Smooth muscle cell (in vitro differentiated cells): ENCODE results near the gene FGF12. TPM values are rescaled to one million over a fixed set of nuclear protein-coding genes. Genes with fewer than 3 reads are reported as not detected.

Source experiments
- DNase-seq: peaks from one replicate; lab custom pipeline; 2025; ENCODE audit not compliant: unreplicated experiment; lab: John Stamatoyannopoulos, UW
- H2AFZ ChIP-seq: fragments of 200-600 bp; sonication (generic); 2 replicates; pipeline ENCODE4 v1.6.0; 2016; ENCODE audit warnings: antibody characterized with exemption, low read depth, mild to moderate bottlenecking
- H3F3A ChIP-seq: fragments of 200-600 bp; sonication (generic); 2 replicates; pipeline ENCODE4 v1.6.0; 2017; ENCODE audit warnings: antibody characterized with exemption, low read depth
- H3K27ac ChIP-seq: fragments of 200-600 bp; sonication (generic); 2 replicates; pipeline ENCODE4 v1.5.1; 2016; ENCODE audit warnings: low read depth, mild to moderate bottlenecking
- H3K27me3 ChIP-seq: fragments of 200-600 bp; sonication (generic); 2 replicates; pipeline ENCODE4 v1.6.1; 2016; ENCODE audit warnings: low read depth, mild to moderate bottlenecking
- H3K36me3 ChIP-seq: fragments of 200-600 bp; sonication (generic); 2 replicates; pipeline ENCODE4 v1.5.1; 2016; ENCODE audit warnings: low read depth
- H3K4me1 ChIP-seq: fragments of 200-600 bp; sonication (generic); 2 replicates; pipeline ENCODE4 v1.5.1; 2016; ENCODE audit warnings: low read depth
- H3K4me2 ChIP-seq: fragments of 200-600 bp; sonication (generic); 2 replicates; pipeline ENCODE4 v1.6.0; 2016; ENCODE audit warnings: mild to moderate bottlenecking
- H3K4me3 ChIP-seq: fragments of 200-600 bp; sonication (generic); 2 replicates; pipeline ENCODE4 v1.5.1; 2016; ENCODE audit warnings: mild to moderate bottlenecking
- H3K79me2 ChIP-seq: fragments of 200-600 bp; sonication (generic); 2 replicates; pipeline ENCODE4 v1.6.0; 2016; ENCODE audit warnings: low read depth, mild to moderate bottlenecking
- H3K9ac ChIP-seq: fragments of 200-600 bp; sonication (generic); 2 replicates; pipeline ENCODE4 v1.6.0; 2016; ENCODE audit warnings: low read depth
- H3K9me3 ChIP-seq: fragments of 200-600 bp; sonication (generic); replicated peaks from 2 replicates; pipeline ENCODE4 v1.5.1; 2016; ENCODE audit warnings: low read depth
- H4K20me1 ChIP-seq: fragments of 200-600 bp; sonication (generic); 2 replicates; pipeline ENCODE4 v1.6.0; 2016; ENCODE audit warnings: low read depth
- CTCF ChIP-seq: fragments of 200-600 bp; sonication (generic); IDR thresholded peaks from 2 replicates; pipeline ENCODE4 v1.5.1; 2017; ENCODE audit warnings: borderline replicate concordance, mild to moderate bottlenecking, antibody characterized with exemption; ENCODE audit not compliant: insufficient read depth, poor library complexity, severe bottlenecking
- WGBS: methylation state at CpG from one replicate; pipeline ENCODE4 v1.1.7; 2016; ENCODE audit warnings: low lambda C conversion rate; 5-methylcytosine and 5-hydroxymethylcytosine counted together
- polyA plus RNA-seq: library from polyadenylated mRNA; unstranded; fragments of >200 nt; fragmentation: Nextera tagmentation; extraction: Ambion mirVana; gene quantifications from 2 replicates; pipeline ENCODE4 v1.2.1, GENCODE V29; 2016
- total RNA-seq: library from RNA; depleted of rRNA; stranded (reverse); fragments of >200 nt; gene quantifications from 2 replicates; pipeline ENCODE4 v1.2.3, GENCODE V29; 2014

Gene FGF12
- total and polyA plus RNA-seq, 2 experiments from 2014 or later = 0.47 to 1.0 TPM

DNA sequence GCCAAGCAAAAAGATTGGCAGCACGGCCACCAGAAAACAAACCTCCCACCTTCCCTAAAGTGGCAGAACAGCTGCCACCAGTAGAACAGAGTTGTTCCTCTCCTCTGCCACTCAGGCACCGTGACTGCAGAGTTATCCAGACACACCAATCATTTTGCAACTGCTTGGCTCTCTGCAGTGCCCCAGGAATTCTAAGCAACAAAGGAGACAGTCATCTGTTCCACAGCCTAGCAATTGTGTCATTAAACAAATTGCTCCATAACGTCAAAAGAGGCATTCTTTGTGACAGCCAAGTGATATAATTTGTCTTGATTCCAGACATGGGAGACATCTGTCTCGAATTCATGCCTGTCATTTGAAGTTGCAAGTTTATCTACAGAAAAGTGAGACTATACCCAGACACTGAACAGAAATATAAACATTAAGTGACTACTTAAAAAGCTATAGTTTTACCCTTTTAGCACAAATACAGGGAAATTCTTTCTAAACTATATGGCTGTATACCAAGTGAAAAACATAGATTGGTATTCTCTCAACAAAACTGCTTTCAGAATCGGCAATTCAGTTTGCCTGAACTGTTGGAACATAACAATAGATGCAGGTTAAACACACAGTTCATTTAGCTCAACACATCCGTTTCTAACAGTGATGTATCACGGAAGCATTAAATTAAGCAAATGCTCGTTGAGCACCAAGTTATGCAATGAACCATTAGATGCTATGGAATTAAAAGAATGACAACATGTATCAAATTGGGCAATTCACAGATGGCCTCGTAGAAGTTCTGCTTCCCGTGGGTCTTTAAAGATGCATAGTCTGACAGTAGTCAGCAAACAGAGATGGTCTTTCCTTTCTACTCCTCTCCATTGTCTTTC lies 281.3 kb downstream of the FGF12 start:
- H3K9ac ChIP-seq = no peak overlapping the region
- no peak overlapping the region for H2AFZ ChIP-seq
- no peaks in the 10 kb centered on the region for H3K36me3 ChIP-seq
- H3K4me2 ChIP-seq = peak overlapping the region; percentile 6
- no peaks in the 10 kb centered on the region for H3K4me1 ChIP-seq
- no peak for DNase-seq
- H3K27me3 ChIP-seq = no peaks in the 10 kb centered on the region
- no peak overlapping the region for H3K4me3 ChIP-seq
- no peaks in the 10 kb centered on the region for H3F3A ChIP-seq
- no peaks in the 10 kb centered on the region for H4K20me1 ChIP-seq
- WGBS = 47% methylated on average over 10 of the region's 10 CpGs
- no peak overlapping the region for H3K27ac ChIP-seq
- no peaks in the 10 kb centered on the region for H3K9me3 ChIP-seq
- no peaks in the 10 kb centered on the region for H3K79me2 ChIP-seq
- no peak for TF ChIP-seq CTCF

GRCh38 chr3:192444791-192445106 lies 282.6 kb downstream of the FGF12 start:
- no peak for TF ChIP-seq CTCF
- no peak overlapping the region for H3K4me2 ChIP-seq

DNA sequence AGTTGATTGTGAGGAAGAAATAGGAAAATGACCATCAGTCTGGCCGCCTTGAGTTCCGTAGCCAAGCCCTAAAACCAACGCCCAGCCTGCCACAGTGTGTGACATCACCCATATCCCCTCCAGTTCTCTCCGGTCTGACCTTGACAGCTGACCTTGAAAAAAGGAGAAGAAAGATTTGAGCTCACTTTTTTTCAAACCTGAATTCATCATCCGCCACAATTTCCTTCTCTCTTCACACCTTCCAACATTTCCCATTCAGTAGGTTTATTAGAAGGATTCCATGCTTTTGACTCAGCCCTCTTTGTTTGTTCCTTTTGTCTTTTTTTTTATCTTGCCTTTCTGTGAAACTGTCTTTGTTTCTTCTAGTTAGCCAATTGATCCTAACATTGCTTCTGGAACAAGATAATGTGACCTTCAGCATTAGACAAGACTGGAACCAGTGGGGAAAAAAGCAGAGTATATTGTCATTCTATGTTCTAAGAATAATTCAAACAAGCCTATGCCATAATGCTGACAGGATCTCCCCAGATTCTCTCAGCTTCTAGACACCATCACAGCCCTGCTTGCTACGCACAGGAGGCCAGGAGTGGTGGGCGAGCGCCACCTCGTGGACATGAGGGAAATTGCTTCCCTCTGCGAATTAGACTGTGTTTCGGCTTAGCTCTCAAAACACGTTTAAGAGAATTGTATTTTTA lies 283.1 kb downstream of the FGF12 start:
- H2AFZ ChIP-seq = no peak overlapping the region

More at GRCh38 chr3:192444791-192445106, 282.6 kb downstream of the FGF12 start:
- Histone ChIP-seq H3K9ac (no peak overlapping the region), H3F3A (no peaks in the 10 kb centered on the region), H3K27me3 (no peaks in the 10 kb centered on the region), H3K36me3 (no peaks in the 10 kb centered on the region), H3K4me1 (no peaks in the 10 kb centered on the region), H3K4me3 (no peak overlapping the region), H2AFZ (no peak overlapping the region), H3K27ac (no peak overlapping the region), H3K79me2 (no peaks in the 10 kb centered on the region), H3K9me3 (no peaks in the 10 kb centered on the region), H4K20me1 (no peaks in the 10 kb centered on the region)
- DNase-seq = no peak
- 29% methylated on average over 4 of the region's 4 CpGs for WGBS

More for the DNA sequence above, 283.1 kb downstream of the FGF12 start:
- 23% methylated on average over 12 of the region's 12 CpGs for WGBS
- H3F3A ChIP-seq = no peaks in the 10 kb centered on the region
- H3K4me1 ChIP-seq = no peaks in the 10 kb centered on the region
- H3K79me2 ChIP-seq = no peaks in the 10 kb centered on the region
- H3K9ac ChIP-seq = no peak overlapping the region
- peak; percentile 99 for TF ChIP-seq CTCF
- H3K4me3 ChIP-seq = no peak overlapping the region
- no peak overlapping the region for H3K4me2 ChIP-seq
- no peaks in the 10 kb centered on the region for H4K20me1 ChIP-seq
- no peaks in the 10 kb centered on the region for H3K9me3 ChIP-seq
- H3K36me3 ChIP-seq = no peaks in the 10 kb centered on the region
- peak; percentile 21 for DNase-seq
- no peaks in the 10 kb centered on the region for H3K27me3 ChIP-seq
- H3K27ac ChIP-seq = no peak overlapping the region
